ENCODE data around the gene BAG2. TPM values are rescaled to one million over a fixed set of nuclear protein-coding genes. Genes with fewer than 3 reads are reported as not detected.
A peak's percentile ranks its signal among the peaks of the same experiment; 100 is the strongest.

BAG2 gene
- 1 to 10 TPM; 5.6 to 9.5 TPM for total RNA-seq

DNA sequence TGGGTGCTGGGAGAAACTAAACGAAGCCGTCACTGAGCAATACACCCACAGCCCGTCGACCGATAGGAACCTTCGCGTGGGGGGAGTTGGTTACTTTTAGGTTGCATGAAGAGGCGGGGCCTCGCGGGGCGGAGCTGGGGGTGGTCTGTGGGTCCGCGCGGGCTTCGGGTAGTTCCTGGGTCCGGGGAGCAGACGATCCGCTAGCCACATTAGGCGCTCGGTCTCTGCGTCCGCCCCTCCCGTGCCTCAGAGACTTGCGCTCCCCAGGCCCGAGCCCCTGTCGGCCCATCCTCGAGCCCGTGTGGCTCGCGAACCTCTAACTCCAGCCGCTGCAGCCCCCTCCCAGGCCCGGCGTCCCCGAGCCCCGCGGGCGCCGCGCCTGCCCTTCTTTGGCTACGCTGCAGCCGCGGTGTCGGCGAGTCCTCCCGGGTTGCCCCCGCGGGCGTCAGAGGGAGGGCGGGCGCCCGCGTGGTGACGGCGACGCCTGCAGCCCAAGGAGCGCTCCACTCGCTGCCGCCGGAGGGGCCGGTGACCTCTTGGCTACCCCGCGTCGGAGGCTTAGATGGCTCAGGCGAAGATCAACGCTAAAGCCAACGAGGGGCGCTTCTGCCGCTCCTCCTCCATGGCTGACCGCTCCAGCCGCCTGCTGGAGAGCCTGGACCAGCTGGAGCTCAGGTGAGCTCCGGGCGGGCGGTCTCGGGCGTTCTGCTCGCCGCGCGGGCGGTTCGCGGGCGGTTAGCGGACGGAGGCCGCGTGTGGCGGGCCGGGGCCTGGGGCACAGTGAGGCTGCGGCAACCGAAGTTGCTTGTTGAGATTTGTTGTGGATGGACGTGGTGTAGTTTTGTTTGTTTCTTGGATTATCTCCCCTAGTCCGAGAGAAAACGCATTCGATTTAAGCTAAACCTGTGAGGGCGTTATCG, at the start of gene BAG2:
Gene BAG2 (plus strand): TSS at position 191 of the 920 bp plus-strand sequence. CDS start 372 bp downstream, at position 563.
- Mint-ChIP-seq H3K36me3 (ENCODE audit: low read depth) (peaks cover 12% of the 10 kb centered on the region), H3K4me3 (peak within 1 kb of the TSS; percentile 78), H3K4me1 (peaks cover 12% of the 10 kb centered on the region)

DNA sequence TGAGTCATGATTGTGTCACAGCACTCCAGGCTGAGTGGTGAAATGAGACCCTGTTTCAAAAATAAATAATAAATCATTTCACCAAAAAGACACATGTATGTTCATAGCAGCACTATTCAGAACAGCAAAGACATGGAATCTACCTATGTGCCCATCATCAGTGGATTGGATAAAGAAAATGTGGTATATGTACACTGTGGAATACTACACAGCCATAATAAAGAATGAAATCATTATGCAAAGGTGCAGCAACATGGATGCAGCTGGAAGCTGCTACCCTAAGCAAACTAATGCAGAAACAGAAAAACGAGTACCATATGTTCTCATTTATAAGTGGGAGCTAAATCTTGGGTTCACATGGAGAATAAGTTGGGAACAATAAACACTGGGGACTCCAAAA, 49.0 kb upstream of the BAG2 start:
- Mint-ChIP-seq H3K27me3 (no peaks in the 10 kb centered on the region), H3K9me3 (no peaks in the 10 kb centered on the region), H3K4me1 (peaks cover 5% of the 10 kb centered on the region), H3K27ac (no peak overlapping the region), H3K36me3 (ENCODE audit: low read depth) (peaks cover 60% of the 10 kb centered on the region), H3K4me3 (no peak overlapping the region)
- no peak for ATAC-seq (replicated peaks)

More for the DNA sequence above, at the start of gene BAG2:
- no peaks in the 10 kb centered on the region for H3K9me3 Mint-ChIP-seq
- no peaks in the 10 kb centered on the region for H3K27me3 Mint-ChIP-seq
- peak; percentile 91 for ATAC-seq (replicated peaks)
- peak within 1 kb of the TSS; percentile 77 for H3K27ac Mint-ChIP-seq

DNA sequence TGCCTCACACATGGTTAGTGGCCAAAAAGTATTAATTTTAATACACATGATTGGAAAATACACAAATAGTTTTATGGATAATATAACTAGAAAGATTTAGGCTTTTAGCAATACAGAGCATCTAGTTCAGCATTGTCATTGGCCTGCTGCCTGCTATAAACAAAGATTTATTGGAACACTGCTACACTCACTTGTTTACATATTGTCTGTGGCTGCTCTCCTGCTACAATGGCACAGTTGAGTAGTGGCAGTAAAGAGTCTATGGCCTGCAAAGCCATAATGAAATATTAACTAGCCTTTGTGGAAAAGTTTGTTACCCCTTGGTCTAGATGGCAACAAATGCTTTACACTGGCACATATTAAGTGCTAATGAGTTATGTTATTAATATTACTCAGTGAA, 44.4 kb upstream of the BAG2 start:
- no peak overlapping the region for H3K4me3 Mint-ChIP-seq
- no peaks in the 10 kb centered on the region for H3K9me3 Mint-ChIP-seq
- peaks cover 74% of the 10 kb centered on the region for H3K36me3 Mint-ChIP-seq (ENCODE audit: low read depth)
- no peak for ATAC-seq (replicated peaks)
- peaks cover 5% of the 10 kb centered on the region for H3K4me1 Mint-ChIP-seq
- no peak overlapping the region for H3K27ac Mint-ChIP-seq
- no peaks in the 10 kb centered on the region for H3K27me3 Mint-ChIP-seq

DNA sequence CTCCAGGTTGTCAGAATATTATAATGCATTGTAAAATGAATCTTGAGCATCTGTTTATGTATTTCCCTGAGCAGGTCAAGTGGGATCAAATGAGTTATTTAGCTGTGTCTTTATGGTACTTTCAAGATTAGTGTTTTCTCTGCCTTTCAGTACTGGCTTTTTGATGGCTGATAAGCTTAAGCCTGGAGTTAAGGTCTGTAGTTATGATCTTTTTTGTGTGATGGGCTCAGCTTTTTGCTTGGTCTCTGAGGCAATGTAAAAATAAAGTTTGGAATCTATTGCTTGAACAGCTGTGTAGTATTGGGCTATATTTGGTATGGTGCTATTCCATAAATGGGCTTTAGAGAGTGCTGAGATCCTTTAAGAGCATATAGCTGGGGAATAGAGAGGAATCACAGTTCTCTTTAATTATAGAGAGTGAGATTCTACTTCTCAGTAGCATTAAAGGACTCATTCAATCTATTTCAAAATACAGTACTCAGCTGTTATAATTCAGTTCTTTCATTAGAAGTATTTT, 41.4 kb upstream of the BAG2 start:
- Mint-ChIP-seq H3K36me3 (ENCODE audit: low read depth) (peaks cover 83% of the 10 kb centered on the region), H3K27me3 (no peaks in the 10 kb centered on the region), H3K9me3 (no peaks in the 10 kb centered on the region), H3K27ac (no peak overlapping the region), H3K4me3 (no peak overlapping the region), H3K4me1 (peaks cover 3% of the 10 kb centered on the region)
- ATAC-seq (replicated peaks): no peak

DNA sequence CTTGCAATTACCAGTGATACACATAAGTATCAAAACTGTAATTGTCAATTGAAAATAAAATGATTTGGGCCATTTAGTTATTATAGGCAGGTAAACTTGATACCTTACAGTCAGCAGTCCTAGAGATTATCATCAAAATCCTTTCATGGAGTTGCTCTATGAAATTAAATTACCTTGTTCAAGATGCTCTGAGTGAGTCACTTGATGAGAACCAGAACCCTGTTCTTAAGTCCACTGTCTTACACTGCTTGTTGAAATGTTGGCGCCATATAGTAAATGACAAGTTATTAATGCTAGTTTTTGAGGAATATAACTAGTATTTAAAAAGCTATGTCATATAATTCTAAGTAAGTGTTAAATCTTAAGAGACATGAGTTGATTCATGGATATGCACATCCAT, 37.2 kb upstream of the BAG2 start:
- peaks cover 70% of the 10 kb centered on the region for H3K36me3 Mint-ChIP-seq (ENCODE audit: low read depth)
- no peaks in the 10 kb centered on the region for H3K27me3 Mint-ChIP-seq
- no peaks in the 10 kb centered on the region for H3K4me1 Mint-ChIP-seq
- H3K27ac Mint-ChIP-seq: no peak overlapping the region
- no peak for ATAC-seq (replicated peaks)
- H3K9me3 Mint-ChIP-seq: no peaks in the 10 kb centered on the region
- H3K4me3 Mint-ChIP-seq: no peak overlapping the region

DNA sequence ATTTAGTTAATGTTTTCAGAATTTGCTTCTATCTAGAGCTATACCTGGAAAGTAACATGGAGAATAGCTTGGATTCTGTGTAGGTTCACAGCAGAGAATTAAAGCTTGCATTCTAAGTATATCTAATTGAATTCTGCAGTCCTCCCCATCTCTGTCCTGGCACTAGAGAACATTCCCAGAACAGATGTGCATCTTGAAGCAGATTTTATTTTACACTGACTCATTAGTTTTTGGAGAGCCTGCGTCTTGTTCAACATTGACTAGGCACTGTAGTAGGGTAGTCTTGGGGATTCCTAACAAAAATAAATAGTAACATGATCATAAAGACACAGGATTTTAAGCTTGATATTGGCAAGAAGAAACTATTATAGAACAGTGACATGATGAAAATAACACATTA, 36.2 kb upstream of the BAG2 start:
- H3K36me3 Mint-ChIP-seq (ENCODE audit: low read depth): peaks cover 66% of the 10 kb centered on the region
- no peak overlapping the region for H3K27ac Mint-ChIP-seq
- H3K4me3 Mint-ChIP-seq: no peak overlapping the region
- ATAC-seq (replicated peaks): no peak
- no peaks in the 10 kb centered on the region for H3K9me3 Mint-ChIP-seq
- H3K4me1 Mint-ChIP-seq: no peaks in the 10 kb centered on the region
- H3K27me3 Mint-ChIP-seq: no peaks in the 10 kb centered on the region

DNA sequence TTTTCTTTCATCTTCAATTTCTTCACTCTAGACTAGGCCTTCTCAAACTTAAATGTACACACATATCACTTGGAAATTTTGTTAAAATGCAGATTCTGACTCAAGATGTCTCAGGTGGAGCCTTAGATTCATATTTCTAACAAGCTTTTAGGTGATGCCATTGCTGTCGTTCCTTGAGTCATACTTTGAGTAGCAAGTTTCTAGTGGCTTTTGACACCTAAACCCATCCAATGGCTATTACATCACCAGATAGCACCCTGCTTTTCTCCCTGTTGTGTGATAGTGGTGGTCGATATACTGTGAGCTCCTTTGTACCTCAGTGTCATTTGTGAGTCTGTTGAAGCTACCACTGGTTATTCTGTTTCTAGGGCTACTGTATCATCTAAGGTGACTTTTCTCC, 34.8 kb upstream of the BAG2 start:
- ATAC-seq (replicated peaks): peak; percentile 75
- H3K27me3 Mint-ChIP-seq: no peaks in the 10 kb centered on the region
- H3K36me3 Mint-ChIP-seq (ENCODE audit: low read depth): peaks cover 70% of the 10 kb centered on the region
- no peaks in the 10 kb centered on the region for H3K4me1 Mint-ChIP-seq
- no peak overlapping the region for H3K4me3 Mint-ChIP-seq
- no peaks in the 10 kb centered on the region for H3K9me3 Mint-ChIP-seq
- H3K27ac Mint-ChIP-seq: no peak overlapping the region

DNA sequence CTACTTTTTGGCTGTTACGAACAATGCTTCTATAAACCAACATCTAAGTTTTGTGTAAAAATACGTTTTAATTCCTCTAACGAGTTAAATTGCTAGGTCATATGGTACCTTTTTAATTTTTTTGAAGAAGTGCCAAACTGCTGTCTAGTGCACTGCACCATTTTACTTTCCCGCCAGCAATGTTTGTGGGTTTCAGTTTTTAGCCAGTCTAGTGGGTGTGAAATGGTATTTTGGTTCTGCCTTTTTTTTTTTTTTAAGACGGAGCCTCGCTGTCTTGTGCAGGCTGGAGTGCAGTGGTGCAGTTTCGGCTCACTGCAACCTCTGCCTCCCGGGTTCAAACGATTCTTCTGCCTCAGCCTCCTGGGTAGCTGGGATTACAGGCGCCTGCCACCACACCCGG, 34.1 kb upstream of the BAG2 start:
- Mint-ChIP-seq H3K4me3 (no peak overlapping the region), H3K27me3 (no peaks in the 10 kb centered on the region), H3K27ac (no peak overlapping the region), H3K4me1 (no peaks in the 10 kb centered on the region), H3K9me3 (no peaks in the 10 kb centered on the region), H3K36me3 (ENCODE audit: low read depth) (peaks cover 70% of the 10 kb centered on the region)
- ATAC-seq (replicated peaks): no peak

DNA sequence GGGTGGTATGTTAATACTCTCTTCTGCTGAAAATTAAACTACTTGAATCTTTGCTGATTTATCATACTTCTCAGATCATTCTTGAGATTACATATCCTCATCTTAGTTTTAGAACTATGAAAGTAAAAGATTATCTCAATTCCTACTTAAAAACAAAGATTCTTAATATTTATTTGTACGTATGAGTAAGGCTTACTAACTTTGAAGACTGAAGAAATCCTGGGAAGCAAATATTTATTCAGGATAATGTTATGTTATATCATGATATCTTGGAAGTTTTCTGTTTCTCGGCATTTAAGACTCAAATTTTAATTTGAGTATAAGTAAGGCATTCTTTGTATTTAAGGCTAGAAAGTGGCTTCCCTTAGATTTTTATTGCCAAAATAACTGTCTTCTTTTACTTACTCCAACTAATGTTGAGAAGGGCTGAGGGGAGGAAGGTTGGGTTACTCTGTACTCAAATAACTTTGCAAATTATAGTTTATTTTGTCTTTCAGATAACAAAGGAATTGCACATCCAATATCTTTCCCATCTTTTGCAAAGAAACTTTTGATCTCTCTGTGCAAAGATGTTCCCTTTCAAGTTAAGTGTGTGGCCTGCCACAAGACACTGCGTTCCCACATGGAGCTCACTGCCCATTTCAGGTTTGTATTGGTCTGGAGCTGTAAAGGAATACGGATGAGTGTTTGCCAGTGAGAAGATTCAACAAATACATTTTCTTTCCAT, 30.5 kb upstream of the BAG2 start:
- Mint-ChIP-seq H3K27me3 (no peaks in the 10 kb centered on the region), H3K9me3 (no peaks in the 10 kb centered on the region), H3K36me3 (ENCODE audit: low read depth) (peaks cover 72% of the 10 kb centered on the region), H3K4me3 (no peak overlapping the region), H3K4me1 (peaks cover 8% of the 10 kb centered on the region), H3K27ac (no peak overlapping the region)
- ATAC-seq (replicated peaks): no peak

DNA sequence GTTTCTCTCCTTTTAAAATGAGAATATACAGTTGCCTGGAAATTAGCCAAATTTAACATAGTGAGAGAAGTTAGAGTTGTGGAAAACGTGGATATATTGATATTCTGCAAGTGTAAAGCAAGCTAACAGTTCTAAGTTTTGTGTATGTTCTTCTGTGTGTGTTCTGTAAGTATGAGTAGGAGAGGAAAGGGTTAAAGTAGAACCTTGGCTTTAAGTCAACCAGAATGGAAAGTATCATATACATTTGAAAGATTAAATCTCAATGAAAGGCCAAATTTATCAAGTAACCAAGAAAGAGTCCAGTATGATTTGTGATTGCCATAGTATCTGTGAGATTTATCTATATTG, 30.0 kb upstream of the BAG2 start:
- Mint-ChIP-seq H3K36me3 (ENCODE audit: low read depth) (peaks cover 72% of the 10 kb centered on the region), H3K4me3 (no peak overlapping the region), H3K4me1 (peaks cover 8% of the 10 kb centered on the region), H3K27ac (no peak overlapping the region), H3K27me3 (no peaks in the 10 kb centered on the region), H3K9me3 (no peaks in the 10 kb centered on the region)
- ATAC-seq (replicated peaks): no peak

DNA sequence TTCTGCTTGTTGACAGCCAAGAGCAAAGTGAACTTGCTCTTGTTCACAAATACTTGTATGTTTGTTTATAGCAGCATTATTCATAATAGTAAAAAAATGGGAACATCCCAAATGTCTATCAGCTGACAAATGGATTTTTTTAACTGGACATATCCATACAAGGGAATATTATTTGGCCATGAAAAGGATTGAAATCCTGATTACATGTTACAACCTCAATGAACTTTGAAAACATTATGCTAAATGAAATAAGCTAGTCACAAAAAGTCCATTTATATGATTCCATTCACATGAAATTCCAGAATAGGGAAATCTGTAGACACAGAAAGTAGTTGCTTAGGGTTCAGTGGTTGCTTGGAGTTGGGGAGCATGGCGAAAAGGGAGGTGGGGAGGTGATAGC, 28.4 kb upstream of the BAG2 start:
- ATAC-seq (replicated peaks): no peak
- Mint-ChIP-seq H3K27ac (no peak overlapping the region), H3K36me3 (ENCODE audit: low read depth) (peaks cover 80% of the 10 kb centered on the region), H3K4me3 (no peak overlapping the region), H3K9me3 (no peaks in the 10 kb centered on the region), H3K4me1 (peaks cover 24% of the 10 kb centered on the region), H3K27me3 (no peaks in the 10 kb centered on the region)

DNA sequence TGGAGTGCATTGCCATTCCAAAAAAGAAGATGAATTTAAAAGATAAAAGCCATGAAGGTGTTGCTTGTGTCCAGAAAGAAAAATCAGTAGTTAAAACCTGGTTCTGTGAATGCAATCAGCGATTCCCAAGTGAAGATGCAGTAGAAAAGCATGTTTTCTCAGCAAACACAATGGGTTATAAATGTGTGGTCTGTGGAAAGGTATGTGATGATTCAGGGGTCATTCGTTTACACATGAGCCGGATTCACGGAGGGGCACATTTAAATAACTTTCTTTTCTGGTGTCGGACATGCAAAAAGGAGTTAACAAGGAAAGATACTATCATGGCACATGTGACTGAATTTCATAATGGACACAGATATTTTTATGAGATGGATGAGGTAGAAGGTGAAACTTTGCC, 24.7 kb upstream of the BAG2 start:
- Mint-ChIP-seq H3K4me3 (peak overlapping the region; percentile 65), H3K36me3 (ENCODE audit: low read depth) (peaks cover 95% of the 10 kb centered on the region), H3K27ac (peak overlapping the region; percentile 88), H3K9me3 (no peaks in the 10 kb centered on the region), H3K27me3 (no peaks in the 10 kb centered on the region), H3K4me1 (peaks cover 24% of the 10 kb centered on the region)
- no peak for ATAC-seq (replicated peaks)

DNA sequence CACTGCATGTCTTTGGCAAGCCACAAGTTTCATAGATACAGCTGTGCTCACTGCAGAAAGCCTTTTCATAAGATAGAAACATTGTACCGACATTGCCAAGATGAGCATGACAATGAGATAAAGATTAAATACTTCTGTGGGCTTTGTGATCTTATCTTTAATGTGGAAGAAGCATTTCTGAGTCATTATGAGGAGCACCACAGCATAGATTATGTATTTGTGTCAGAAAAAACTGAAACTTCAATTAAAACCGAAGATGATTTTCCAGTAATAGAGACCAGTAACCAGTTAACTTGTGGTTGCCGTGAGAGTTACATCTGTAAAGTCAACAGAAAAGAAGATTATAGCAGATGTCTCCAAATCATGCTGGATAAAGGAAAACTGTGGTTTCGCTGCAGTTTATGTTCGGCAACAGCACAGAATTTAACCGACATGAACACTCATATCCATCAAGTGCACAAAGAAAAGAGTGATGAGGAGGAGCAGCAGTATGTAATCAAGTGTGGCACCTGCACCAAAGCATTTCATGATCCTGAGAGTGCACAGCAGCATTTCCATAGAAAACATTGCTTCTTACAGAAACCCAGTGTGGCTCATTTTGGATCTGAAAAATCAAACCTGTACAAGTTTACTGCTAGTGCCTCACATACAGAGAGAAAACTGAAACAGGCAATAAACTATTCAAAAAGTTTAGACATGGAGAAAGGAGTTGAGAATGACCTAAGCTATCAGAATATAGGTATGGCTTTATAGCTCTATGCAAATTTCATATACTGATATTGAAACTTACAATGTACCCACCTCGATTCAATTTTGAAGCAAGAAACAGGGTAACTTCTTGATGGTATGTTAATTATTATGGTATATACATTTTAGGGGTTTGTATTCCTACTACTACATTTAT, 23.9 kb upstream of the BAG2 start:
- H3K27ac Mint-ChIP-seq: peak overlapping the region; percentile 88
- H3K4me3 Mint-ChIP-seq: peak overlapping the region; percentile 65
- H3K9me3 Mint-ChIP-seq: no peaks in the 10 kb centered on the region
- H3K36me3 Mint-ChIP-seq (ENCODE audit: low read depth): peaks cover 96% of the 10 kb centered on the region
- H3K27me3 Mint-ChIP-seq: no peaks in the 10 kb centered on the region
- ATAC-seq (replicated peaks): peak; percentile 87
- H3K4me1 Mint-ChIP-seq: peaks cover 24% of the 10 kb centered on the region

DNA sequence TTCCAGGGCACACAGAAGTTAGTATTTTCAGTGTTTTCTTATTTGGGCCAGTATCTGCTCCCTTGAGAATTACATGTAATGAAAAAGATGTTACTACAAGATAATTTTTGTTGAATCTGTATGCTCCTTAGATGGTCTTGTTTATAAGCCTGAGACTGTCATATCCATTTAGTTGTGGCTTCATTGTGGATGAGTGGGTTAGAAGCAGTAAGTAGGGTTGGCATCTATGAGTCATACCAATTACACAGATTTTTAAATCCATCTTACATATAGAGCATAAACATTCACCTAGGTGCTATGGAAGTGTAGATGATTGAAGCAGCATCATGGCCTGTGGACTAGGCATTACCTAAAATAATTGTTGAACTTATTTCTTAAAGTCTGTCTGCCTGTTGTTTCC, 13.5 kb upstream of the BAG2 start:
- ATAC-seq (replicated peaks): peak; percentile 88
- H3K9me3 Mint-ChIP-seq: no peaks in the 10 kb centered on the region
- no peak overlapping the region for H3K4me3 Mint-ChIP-seq
- peaks cover 73% of the 10 kb centered on the region for H3K36me3 Mint-ChIP-seq (ENCODE audit: low read depth)
- peak overlapping the region; percentile 78 for H3K27ac Mint-ChIP-seq
- H3K4me1 Mint-ChIP-seq: peaks cover 5% of the 10 kb centered on the region
- no peaks in the 10 kb centered on the region for H3K27me3 Mint-ChIP-seq
